ENCODE measurements around the gene TXNL4A. TPM values are rescaled to one million over a fixed set of nuclear protein-coding genes. Genes with fewer than 3 reads are reported as not detected.

Gene TXNL4A
- total RNA-seq, 1 donor from 2014 or later: 144 TPM

DNA sequence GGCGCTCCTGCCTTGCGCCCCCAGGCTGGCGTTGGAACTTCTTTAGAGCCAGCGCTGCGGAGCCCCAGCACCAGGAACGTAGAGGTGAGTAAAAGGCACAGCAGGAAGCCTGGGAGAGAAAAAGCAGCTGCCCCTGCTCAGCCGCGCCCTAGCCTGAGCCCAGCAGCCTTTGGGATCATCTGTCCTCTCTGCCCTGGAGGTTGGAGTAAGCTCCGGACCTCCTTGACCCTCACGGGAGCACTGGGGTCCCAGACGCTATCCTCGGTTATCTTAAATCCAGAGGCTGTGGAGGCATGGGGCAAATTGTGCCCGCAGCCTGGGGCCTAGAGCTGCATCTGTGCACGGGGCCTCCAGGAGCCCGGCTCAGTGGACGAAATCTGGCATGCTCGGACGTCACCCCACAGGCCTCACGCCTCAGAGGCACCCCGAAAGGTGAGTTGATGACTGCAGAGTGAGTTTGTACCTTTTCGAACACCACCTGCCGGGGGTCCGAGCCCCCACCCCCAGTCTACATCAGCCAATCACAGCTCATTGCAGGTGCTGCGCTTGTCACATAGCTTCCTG, 35.3 kb downstream of the TXNL4A start:
- Mint-ChIP-seq H3K4me1 (peaks cover 12% of the 10 kb centered on the region), H3K36me3 (ENCODE audit: low read depth) (no peaks in the 10 kb centered on the region), H3K4me3 (peak overlapping the region; percentile 71), H3K27ac (ENCODE audit: unreplicated experiment) (no peak overlapping the region), H3K27me3 (ENCODE audit: low read depth) (peaks cover 42% of the 10 kb centered on the region), H3K9me3 (no peaks in the 10 kb centered on the region)
- TF ChIP-seq, protein P1, sequence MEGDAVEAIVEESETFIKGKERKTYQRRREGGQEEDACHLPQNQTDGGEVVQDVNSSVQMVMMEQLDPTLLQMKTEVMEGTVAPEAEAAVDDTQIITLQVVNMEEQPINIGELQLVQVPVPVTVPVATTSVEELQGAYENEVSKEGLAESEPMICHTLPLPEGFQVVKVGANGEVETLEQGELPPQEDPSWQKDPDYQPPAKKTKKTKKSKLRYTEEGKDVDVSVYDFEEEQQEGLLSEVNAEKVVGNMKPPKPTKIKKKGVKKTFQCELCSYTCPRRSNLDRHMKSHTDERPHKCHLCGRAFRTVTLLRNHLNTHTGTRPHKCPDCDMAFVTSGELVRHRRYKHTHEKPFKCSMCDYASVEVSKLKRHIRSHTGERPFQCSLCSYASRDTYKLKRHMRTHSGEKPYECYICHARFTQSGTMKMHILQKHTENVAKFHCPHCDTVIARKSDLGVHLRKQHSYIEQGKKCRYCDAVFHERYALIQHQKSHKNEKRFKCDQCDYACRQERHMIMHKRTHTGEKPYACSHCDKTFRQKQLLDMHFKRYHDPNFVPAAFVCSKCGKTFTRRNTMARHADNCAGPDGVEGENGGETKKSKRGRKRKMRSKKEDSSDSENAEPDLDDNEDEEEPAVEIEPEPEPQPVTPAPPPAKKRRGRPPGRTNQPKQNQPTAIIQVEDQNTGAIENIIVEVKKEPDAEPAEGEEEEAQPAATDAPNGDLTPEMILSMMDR (conservative IDR thresholded peaks at IDR 0.05): no peak
- DNase-seq (ENCODE audit: low read depth, low spot score): no peak

DNA sequence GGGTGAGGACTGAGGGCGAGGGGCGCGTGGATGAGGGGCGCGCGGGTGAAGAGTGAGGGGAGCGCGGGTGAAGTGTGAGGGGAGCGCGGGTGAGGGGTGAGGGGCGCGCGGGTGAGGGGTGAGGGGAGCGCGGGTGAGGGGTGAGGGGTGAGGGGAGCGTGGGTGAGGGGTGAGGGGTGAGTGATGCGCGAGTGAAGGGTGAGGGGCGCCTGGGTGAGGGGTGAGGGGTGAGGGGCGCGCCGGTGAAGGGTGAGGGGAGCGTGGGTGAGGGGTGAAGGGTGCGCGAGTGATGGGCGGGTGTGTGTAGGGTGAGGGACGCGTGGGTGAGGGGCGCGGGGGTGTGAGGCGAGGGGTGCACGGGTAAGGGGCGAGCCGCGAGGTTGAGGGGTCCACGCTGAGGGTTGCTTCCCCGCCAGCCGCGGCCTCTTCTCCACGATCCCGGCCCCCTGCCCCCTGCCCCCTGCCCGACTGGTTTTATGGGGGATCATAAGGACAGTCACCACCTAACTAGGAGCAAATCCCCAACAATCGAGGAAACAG, 35.8 kb downstream of the TXNL4A start:
- H3K27me3 Mint-ChIP-seq (ENCODE audit: low read depth): peaks cover 42% of the 10 kb centered on the region
- TF ChIP-seq, protein P1 (conservative IDR thresholded peaks at IDR 0.05): no peak
- H3K9me3 Mint-ChIP-seq: no peaks in the 10 kb centered on the region
- no peak overlapping the region for H3K4me3 Mint-ChIP-seq
- DNase-seq (ENCODE audit: low read depth, low spot score): no peak
- H3K4me1 Mint-ChIP-seq: peaks cover 12% of the 10 kb centered on the region
- H3K36me3 Mint-ChIP-seq (ENCODE audit: low read depth): no peaks in the 10 kb centered on the region
- H3K27ac Mint-ChIP-seq (ENCODE audit: unreplicated experiment): no peak overlapping the region

DNA sequence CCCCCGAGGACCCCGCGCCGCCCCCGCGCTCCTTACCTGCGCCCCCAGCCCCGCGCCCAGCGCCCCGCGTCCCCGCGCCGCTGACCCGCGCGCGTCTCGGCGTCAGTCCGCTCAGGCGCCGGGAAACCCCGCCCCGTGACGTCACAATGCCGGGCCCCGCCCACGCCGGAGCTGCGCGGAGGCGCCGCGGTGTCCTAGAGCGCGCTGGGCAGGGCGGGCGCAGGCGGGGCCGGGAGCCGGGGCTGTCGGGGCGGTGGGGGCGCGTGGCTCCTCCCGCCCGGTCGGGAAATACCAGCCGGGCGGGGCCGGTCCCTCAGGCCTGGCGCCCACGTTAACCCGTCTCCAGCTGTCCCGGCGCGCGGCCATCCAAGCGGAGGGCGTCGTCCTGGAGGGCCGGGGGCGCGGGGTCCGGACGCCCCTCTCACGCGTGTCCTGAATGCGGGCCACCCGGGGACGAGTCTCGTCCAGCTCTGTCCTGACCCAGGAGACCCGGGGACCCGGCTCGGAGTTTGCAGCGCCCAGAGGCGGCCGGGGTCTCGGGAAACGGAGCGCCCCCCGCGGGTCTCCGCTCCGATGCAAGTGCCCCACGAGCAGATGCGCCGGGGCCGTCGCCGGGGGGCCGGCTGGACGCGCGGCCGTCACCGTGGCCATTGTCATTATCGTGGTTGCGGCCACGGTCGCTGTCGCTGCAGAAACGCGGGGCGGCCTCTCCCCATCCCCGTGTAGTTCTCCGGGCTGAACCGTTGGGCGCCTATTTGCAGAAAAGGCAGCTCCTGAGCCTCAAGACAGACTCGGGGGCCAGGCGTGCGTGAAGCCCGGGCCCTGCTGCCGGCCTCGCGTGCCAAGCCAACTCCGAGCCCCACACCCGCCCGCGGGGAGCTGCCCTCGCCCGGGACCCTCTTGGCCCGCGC, 36.6 kb downstream of the TXNL4A start, which contains the start of gene SLC66A2:
SLC66A2 (minus strand) TSS at position 109 of the 911 bp plus-strand sequence. CDS start 727 bp downstream, outside the sequence.
- Mint-ChIP-seq H3K27ac (ENCODE audit: unreplicated experiment) (no peak within 1 kb of the TSS), H3K9me3 (no peaks in the 10 kb centered on the region), H3K4me1 (peaks cover 12% of the 10 kb centered on the region), H3K4me3 (peak within 1 kb of the TSS; percentile 92), H3K27me3 (ENCODE audit: low read depth) (peaks cover 42% of the 10 kb centered on the region), H3K36me3 (ENCODE audit: low read depth) (no peaks in the 10 kb centered on the region)
- peak; percentile 90 for DNase-seq (ENCODE audit: low read depth, low spot score)
- TF ChIP-seq, protein P1 (conservative IDR thresholded peaks at IDR 0.05): peak; percentile 30

DNA sequence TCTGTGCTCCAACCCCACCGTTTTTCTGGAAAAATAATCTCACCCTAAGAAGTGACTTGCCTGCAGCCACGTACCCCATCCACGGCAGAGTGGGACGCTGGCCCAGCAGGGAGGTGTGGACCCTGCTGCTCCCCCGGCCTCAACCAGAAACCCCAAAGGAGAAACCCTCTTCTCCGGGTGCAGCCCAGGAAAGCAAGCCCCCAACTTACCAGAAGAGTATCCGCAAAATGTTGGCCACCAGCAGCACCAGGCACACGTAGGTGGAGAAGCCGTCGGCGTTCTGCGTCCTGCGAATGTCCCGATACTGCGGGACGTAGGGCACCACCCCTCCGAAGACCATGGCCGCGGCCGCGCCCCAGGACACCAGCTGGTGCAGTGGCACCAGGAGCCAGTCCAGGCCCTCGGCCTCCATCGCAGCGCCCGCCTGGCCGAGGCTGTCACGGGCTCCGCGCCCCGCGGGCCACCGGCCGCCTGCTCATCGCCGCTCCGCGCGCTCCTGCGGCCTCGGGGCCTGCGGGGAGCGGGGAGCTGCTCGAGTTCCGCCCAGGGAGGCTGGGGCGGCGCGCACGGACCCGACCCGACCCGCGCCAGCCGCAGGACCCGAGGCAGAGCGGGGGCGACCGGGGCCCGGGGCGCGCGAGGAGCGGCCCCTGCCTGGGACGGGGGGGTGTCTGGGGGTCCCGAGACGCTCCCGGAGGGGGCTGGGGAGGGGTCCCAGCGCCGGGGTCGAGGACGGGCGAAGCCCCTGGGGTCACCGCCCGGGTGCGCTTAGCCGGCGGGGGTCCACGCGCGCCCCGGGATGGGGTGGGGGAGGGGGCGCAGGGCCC, 37.6 kb downstream of the TXNL4A start:
- TF ChIP-seq, protein P1 (conservative IDR thresholded peaks at IDR 0.05): no peak
- peak overlapping the region; percentile 92 for H3K4me3 Mint-ChIP-seq
- no peak for DNase-seq (ENCODE audit: low read depth, low spot score)
- no peaks in the 10 kb centered on the region for H3K9me3 Mint-ChIP-seq
- H3K4me1 Mint-ChIP-seq: peaks cover 18% of the 10 kb centered on the region
- peaks cover 35% of the 10 kb centered on the region for H3K27me3 Mint-ChIP-seq (ENCODE audit: low read depth)
- no peaks in the 10 kb centered on the region for H3K36me3 Mint-ChIP-seq (ENCODE audit: low read depth)
- no peak overlapping the region for H3K27ac Mint-ChIP-seq (ENCODE audit: unreplicated experiment)
